Left renal cortex interstitium (tissue), 4 donors: ENCODE measurements around the gene WHRN. TPM values are rescaled to one million over a fixed set of nuclear protein-coding genes. Genes with fewer than 3 reads are reported as not detected.

Experiments used
- DNase-seq, 4 donors: peaks; one replicate each; pipeline ENCODE4 v3.0.0-alpha.2; 2013; ENCODE audit warnings: low read depth in 4 of 4, low spot score in 2 of 4, missing footprints in 1 of 4
- polyA plus RNA-seq, 4 donors: library from polyadenylated mRNA; unstranded; fragments of 120-200 nt; gene quantifications; one replicate each; pipeline ENCODE4 v1.2.1, GENCODE V29; 2013; ENCODE audit not compliant: insufficient read length in 4 of 4

Gene WHRN
- polyA plus RNA-seq, 4 donors: 5.9 to 18.1 (median 10.3) TPM

DNA sequence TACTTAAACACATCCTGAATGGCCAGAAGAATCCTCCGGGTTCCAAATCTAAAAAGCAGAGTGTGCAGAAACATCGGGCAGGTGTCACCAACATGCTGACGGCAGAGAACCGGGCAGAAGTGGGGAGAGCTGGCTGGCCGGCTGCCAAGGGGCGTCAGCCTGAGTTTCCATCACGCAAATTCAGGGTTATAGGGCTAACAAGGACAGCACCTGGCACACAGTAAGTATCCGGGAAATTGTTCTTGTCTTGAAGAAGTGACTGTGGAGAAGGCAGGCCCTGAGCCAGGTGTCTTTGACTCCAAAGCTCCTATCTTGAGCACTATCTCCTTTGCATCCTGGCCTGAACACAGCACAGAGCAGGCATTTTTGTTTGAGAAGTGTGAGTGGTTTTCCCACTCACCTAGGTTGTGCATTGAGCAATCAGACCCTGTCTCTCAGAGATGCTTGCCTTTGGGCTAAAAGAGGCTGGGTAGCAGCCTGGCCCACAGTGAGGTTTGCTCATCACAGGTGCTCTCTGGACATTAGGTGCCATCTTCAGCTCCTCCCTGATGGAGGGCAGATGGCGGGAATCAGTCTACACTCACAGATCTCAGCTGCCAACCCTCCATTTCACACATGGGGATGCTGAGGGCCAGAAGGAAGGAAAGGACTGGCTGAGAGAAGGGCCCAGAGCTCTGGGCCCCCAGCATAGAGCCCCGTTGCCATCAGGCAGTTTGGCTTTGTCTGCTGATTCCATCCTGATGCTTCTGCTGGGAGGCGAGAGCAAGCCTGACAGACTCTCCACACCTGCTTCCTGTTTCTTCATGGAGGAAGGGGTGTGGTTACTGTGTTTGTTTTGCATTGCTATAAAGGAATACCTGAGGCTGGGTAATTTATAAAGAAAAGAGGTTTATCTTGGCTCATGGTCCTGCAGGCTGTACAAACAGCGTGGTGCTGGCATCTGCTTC is 52.8 kb downstream of the WHRN start:
- no peak for DNase-seq

DNA sequence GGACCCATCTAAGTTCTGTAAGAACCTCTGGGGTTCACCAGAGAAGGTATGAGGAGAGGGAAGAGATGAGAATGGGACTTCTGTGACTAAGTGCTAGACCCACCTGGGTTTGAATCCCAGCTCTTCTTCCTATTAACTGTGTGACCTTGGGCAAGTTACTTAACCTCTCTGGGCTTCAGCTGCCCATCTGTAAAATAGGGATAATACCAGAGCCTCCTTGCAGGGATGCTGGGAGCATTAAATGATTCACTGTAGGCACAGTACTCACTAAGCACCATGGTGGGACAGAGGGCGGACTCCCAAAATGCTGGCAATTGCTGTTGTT is 53.6 kb downstream of the WHRN start:
- DNase-seq: no peak

DNA sequence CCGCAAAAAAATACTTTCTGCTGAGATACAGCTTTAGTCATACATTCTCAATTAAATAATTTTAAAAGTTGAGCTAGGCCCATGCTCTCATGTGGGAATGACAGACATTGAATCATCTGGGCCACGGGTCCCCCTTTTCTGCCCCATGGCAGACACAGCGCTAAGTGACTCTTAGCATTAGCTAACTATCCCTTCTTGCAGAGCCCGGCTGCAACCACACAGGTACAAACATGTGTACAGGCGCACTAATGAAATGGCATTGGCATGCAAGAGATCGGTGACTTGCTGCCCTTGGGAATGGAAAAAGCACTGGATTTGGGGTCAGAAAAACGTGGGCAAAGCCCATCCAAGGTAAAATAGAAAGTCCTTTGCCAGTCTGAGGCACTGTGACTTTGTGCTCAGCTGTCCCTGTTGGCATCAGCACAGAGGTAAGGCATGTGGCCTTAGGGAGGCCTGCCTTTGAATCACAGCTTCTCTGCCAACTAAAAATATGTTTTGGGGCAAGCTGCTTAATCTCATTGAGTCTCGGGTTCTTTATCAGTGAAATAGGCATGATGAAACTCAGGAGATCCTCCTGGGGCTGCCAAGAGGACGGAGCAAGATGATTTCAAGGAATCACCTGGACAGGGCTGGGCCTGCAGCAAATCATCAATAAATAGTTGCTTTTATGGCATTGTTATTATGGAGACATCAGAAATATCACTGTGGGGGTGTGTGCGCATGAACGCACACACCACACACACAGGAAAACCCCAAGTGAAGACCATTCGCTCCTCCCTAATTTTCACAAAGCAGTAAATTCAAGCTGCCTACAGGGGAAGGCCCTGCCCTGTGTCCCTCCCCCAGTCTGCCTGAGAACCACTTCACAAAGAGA is 54.2 kb downstream of the WHRN start:
- DNase-seq: no peak

- no peak for DNase-seq
These were observed 55.1 kb downstream of the WHRN start for GRCh38 chr9:114450181-114450580.

DNA sequence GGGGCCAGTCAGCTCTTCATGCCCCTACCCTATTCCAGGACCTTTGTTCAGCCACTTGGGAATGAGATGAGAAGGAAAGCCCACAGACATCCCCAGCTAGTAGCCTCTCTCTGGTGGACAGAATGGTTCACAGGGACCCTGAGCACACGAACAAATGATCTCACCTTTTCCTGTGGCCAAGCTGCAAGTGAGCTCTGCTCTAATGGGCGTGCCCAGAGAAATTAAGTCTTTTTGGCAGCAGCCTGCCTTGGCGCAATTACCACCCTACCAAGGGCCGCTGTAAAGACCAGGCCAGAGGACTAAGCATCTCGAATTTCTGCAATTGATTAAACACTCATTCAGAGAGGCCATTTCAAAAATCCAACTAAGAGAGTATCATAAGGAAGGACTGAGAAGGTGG is 56.0 kb downstream of the WHRN start:
- DNase-seq: no peak

DNA sequence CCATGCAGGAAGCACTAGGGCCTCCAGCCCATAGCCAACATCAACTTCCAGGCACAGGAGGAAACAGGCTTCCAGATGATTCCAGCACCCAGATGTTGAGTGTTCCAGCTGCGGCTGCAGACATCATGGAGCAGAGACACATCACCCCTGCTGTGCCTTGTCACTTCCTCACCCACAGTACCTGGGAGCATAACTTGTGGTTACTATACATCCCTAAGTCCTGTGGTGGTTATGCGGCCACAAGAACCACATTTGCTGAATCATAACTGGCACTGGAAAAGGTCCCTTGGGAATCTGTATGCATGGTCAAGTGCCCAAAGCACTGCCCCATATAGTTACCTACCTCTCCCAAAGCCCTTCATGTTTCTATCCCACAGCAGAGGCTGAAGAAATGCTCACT is 56.6 kb downstream of the WHRN start:
- DNase-seq: no peak

DNA sequence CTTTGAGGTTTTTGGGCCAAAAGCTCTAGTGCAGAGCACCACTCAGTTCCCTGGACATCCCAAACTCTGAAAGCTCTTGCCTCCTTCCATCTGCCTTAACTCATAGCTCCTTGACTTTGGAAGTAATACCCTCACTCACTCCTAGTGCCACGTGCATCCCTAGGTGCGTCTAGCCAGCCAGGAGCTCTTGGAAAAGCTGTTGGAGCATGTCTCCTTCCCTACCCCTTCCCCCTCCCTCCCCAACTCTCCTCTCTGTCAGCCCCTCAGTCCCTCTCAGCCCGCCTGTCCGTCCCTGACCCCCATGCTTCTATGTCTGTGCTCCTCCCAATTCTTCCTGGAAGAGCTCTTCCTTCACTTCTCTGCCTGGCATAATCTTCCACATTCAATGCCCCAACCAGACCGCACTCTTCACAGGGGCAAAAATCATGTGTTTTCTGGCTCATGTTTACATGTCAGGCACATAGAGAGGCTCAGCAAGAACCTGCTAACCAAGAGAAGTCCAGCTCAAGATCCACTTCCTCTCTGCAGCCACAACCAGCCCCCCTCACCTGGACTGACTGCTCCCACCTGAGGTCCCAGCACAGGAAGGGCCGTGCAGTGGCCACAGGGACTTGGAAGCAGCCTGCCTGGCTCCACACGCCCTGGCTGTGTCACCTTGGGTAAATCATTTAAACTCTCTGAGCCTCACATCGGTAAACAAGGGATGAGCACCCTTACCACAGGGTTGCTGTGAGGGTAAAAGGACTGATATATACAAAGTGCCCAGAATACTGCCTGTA is 58.4 kb downstream of the WHRN start:
- DNase-seq: no peak

DNA sequence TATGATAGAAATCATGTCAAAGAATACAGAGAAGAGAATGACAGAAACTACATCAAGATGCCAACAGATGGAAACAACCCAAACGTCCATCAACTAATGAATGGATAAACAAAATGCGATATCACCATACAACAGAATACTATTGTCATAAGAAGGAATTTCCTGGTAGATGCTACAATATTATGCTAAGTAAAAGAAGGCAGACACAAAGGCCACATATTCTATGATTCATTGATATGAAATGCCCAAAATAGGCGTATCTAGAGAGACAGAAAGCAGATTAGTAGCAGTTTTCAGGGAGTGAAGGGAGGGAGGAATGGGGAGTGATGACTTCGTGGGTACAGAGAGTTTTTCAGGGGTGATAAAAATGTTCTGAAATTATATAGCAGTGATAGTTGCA is 59.2 kb downstream of the WHRN start:
- no peak for DNase-seq

DNA sequence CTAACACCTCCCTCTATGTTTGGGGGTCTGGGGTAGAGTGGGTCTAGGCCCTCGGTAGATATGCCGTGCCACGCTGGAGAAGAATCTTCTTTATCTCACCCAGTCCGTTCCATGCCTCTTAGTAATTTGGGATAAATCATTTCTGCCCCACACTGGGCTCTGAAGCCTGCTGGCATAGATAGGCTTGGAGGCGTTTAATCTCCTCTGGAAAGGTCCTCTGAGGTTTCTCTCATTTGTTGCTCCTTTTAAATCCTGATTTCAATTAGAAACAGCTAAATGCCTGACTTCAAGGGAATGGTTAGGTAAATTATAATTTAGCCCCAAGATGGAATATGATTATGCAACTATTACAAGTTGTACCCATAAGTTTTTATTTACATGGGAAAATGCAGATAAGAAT is 59.7 kb downstream of the WHRN start:
- DNase-seq: no peak

- DNase-seq: no peak
These were observed 63.3 kb downstream of the WHRN start for GRCh38 chr9:114442022-114442421.

DNA sequence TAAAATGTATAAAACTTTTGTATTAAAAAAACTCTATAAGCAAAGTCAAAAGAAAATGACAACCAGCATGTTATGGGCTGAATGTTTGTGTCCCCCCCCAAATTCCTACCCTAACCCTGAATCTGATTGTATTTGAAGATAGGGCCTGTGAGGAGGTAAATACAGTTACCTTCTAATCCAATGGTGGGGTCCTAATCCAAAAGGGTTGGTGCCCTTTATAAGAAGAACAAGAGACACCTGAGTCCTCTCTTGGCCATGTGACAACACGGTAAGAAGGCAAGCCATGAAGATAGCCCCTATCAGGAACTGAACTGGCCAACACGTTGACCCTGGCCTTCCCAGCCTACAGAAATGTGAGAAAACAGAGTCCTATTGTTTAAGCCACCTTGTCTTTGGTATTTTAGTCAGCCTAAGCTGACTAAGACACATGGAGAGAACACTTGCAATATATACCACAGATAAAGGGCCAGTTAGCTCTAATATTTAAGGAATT is 67.8 kb downstream of the WHRN start:
- DNase-seq: no peak

- peak in 2 of 4 donors; percentile 11 to 23 for DNase-seq
These were observed 70.4 kb downstream of the WHRN start for GRCh38 chr9:114434878-114435311.

DNA sequence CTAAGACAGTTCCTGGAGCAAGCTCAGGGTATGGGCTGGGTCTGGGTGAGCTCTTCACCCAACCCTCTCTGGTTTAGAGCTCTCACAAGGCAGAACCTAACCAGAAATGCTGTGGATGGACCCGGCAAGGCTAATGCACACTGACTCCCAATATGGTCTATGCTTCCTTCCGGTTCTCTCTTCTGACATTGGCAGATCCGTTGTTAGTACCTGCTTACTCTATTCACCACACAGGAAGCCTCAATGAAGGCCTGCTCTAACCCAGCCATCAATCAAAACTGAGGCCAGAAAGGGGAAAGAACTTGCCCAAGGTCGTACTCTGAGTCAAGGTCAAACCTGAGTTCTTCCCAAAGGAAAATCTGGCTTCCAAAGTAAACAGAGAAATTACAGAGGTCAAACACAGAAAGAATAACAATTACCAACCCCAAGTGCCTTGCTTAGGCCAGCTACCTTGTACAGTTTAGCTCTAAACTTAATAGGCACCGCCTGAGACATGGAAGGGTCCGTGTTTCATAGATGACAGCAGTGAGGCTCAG is 71.5 kb downstream of the WHRN start:
- DNase-seq: no peak

DNA sequence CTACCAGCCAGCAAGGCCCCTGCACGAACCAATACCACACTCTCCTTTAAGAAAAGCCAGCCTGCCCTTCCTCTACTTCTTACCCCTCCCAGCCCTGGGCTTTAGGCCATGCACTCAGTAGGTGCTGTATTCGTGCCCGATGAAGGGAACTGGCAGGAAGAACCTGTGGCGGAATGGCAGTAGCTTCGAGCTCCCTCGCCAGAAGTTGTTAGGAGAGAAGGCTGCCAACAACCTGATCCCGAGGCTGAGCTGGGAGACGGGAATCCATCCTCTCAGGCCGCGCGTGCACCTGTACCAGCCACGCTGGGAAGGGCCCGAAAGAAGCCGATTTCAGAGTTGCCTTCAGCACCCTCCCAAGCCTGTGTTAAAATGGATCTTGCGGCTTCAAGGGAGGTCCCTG is 72.2 kb downstream of the WHRN start:
- no peak for DNase-seq

GRCh38 chr9:114432323-114433067 is 72.8 kb downstream of the WHRN start:
- DNase-seq: no peak

GRCh38 chr9:114431770-114432169 is 73.5 kb downstream of the WHRN start:
- DNase-seq: no peak

GRCh38 chr9:114431003-114431402 is 74.3 kb downstream of the WHRN start:
- DNase-seq: no peak

- no peak for DNase-seq
These were observed 74.8 kb downstream of the WHRN start for GRCh38 chr9:114430457-114430856.

DNA sequence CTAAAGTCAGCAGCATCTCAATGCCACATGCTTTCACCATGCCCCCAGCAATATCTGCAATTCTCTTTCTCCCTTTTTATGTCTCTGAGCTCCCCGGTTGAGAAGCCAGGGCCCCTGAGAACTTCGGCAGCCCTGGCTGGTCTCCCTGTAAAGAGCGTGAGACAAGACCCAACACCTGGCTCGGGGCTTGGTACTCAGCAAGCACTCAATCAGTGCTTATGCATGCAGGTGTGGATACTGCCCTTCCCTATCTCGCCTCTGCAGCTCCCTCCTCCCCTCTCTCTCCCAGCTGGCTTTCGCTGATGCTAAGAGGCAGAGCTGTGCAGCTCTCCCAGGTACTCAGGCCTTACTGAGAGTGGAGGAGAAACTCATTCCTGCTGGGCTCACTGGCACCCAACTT is 75.8 kb downstream of the WHRN start:
- no peak for DNase-seq

- no peak for DNase-seq
These were observed 76.8 kb downstream of the WHRN start for GRCh38 chr9:114428466-114428865.
